Ramos (cell line): ENCODE data around the gene SPHK2.
"Not testable (repeated sequence)": the region's sequence is repeated elsewhere in the genome, so short reads cannot be mapped to it uniquely, and the experiment has no call there.

Source experiments
- in situ Hi-C: fragments of 300-500 bp; cut with MboI; formaldehyde crosslinking; loops from one replicate; pipeline ENCODE4 v1.14.3; 2022; ENCODE audit warnings: low sequenced_read_pairs; ENCODE audit not compliant: unreplicated experiment

SPHK2 gene

GRCh38 chr19:48673436-48674100 is 54.3 kb downstream of the SPHK2 start:
- in situ Hi-C loops, result no loop called here

GRCh38 chr19:48674216-48674809 is 55.0 kb downstream of the SPHK2 start:
- in situ Hi-C loops, result no loop called here

GRCh38 chr19:48674921-48675824 is 55.9 kb downstream of the SPHK2 start:
- in situ Hi-C loops, result no loop called here

GRCh38 chr19:48676487-48676886 is 57.2 kb downstream of the SPHK2 start:
- in situ Hi-C loops, result no loop called here

- in situ Hi-C loops, result no loop called here
Measured at GRCh38 chr19:48676887-48677286, 57.6 kb downstream of the SPHK2 start.

- in situ Hi-C loops, result no loop called here
Measured at GRCh38 chr19:48678201-48678600, 58.9 kb downstream of the SPHK2 start.

- in situ Hi-C loops, result not testable (repeated sequence)
Measured at GRCh38 chr19:48680006-48680405, 60.7 kb downstream of the SPHK2 start.
